ENCODE results near the gene NKX6-2. TPM values are rescaled to one million over a fixed set of nuclear protein-coding genes. Genes with fewer than 3 reads are reported as not detected.

NKX6-2 gene
- total RNA-seq, 1 donor from 2014 or later = 0.35 TPM

GRCh38 chr10:132738454-132739224 is 47.3 kb downstream of the NKX6-2 start:
- no peak for DNase-seq (ENCODE audit: low read depth)

- DNase-seq (ENCODE audit: low read depth) = no peak
Measured at GRCh38 chr10:132737390-132738048, 48.4 kb downstream of the NKX6-2 start.

DNA sequence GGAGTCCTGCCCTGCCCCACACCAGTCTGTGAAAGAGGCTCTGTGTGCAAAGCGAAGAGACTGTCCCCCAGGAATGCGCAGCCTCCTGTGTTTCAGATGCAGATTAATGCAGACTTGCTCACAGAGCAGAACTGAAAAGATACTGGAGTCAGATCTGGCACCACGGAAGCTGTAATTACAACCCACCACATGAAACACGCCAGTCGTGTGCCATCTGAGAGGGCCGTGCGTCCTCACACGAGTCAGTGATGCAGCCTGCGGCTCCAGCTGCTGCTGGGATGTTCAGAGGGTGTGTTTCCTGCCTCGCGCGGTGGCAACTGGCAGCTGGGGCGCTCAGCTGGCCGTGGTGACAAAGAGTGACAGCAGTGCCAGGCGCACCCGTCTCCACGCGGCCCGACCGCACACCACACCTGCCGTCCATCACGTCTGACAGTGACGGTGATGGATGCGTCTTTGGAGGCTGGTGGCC is 50.0 kb downstream of the NKX6-2 start:
- DNase-seq (ENCODE audit: low read depth) = no peak

DNA sequence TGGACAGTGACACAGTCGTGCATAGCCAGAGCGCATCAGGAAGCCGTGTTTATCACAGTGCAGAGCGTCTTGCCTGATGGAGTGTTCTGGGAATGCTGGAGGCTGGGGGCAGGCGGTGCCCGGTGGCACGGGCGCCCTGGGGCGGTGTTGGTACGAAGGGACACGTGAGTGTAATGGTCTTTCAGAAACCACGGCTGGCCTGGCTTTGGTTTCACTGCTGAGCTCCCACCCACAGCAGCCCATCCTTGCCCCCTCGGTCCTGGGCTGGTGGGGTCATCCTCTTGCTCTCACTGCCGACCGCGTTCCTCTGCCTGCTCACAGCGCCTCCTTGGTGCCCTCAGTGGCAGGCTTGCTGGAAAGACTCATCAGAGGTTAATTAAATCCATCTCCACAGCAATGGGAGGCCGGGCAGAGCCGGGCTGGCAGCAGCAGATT is 50.6 kb downstream of the NKX6-2 start:
- DNase-seq (ENCODE audit: low read depth) = no peak

GRCh38 chr10:132733926-132734325 is 52.0 kb downstream of the NKX6-2 start:
- no peak for DNase-seq (ENCODE audit: low read depth)

Other genes with a start within 250 kb of the NKX6-2 start
- 30.7 and 40.8 TPM in 2 replicates for gene INPP5A, start 248.4 kb downstream of the NKX6-2 start, total RNA-seq
- gene CFAP46, start 156.4 kb upstream of the NKX6-2 start, total RNA-seq = 2.4 and 6.1 TPM in 2 replicates

Data from renal cortical epithelial cell (primary cell).